ENCODE measurements around the gene CD99. TPM values are rescaled to one million over a fixed set of nuclear protein-coding genes. Genes with fewer than 3 reads are reported as not detected.
"Not testable (repeated sequence)": the region's sequence is repeated elsewhere in the genome, so short reads cannot be mapped to it uniquely, and the experiment has no call there.

Gene CD99
- total RNA-seq, 4 donors from 2014 or later, result 248 to 635 (median 378) TPM

DNA sequence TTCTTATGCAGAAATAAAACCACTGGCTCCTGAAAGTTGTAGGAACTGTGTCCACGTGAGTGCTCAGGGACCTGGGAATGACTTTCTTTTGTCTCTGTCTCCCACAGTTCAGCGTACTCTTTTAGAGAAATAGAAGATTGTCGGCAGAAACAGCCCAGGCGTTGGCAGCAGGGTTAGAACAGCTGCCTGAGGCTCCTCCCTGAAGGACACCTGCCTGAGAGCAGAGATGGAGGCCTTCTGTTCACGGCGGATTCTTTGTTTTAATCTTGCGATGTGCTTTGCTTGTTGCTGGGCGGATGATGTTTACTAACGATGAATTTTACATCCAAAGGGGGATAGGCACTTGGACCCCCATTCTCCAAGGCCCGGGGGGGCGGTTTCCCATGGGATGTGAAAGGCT, 49.6 kb downstream of the CD99 start:
- TF ChIP-seq CTCF (IDR thresholded peaks at IDR 0.05; ENCODE audit: low read depth), result no peak

DNA sequence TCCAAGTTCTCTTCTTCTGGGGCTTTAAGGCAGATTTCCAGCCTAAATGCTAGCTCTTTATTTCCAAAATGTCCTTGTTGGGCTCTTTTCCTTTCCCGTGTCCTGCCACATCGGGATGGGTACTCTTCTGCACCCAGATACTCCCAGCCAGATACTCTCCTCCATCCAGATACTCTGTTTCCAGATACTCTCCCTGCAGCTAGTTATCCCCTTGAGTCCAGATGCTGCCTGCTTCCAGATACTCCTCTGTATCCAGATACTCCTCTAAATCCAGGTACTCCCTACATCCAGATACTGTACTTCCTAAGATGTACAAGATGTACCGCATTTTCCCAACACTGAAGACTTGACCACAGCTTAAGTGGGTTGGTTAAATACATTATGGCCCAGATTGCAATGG, 50.3 kb downstream of the CD99 start:
- no peak for TF ChIP-seq CTCF (IDR thresholded peaks at IDR 0.05; ENCODE audit: low read depth)

- no peak for TF ChIP-seq CTCF (IDR thresholded peaks at IDR 0.05; ENCODE audit: low read depth)
Observed at GRCh38 chrX:2748171-2748814, 57.2 kb downstream of the CD99 start.

DNA sequence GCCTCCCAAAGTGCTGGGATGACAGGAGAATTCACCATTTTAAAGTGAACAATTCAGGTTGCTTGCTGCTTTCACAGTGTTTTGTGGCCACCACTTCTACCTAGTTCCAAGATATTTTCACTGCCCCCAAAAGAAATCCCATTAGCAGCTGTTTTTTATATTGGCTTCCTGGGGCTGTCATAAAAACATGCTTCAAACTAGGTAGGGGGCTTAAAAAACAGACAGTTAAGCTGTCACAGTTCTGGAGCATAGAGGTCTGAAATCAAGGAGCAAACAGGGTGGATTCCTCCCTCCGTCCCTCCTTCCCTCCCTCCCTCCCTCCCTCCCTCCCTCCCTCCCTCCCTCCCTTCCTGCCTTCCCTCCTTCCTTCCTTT, 57.7 kb downstream of the CD99 start:
- TF ChIP-seq CTCF (IDR thresholded peaks at IDR 0.05; ENCODE audit: low read depth), result no peak

DNA sequence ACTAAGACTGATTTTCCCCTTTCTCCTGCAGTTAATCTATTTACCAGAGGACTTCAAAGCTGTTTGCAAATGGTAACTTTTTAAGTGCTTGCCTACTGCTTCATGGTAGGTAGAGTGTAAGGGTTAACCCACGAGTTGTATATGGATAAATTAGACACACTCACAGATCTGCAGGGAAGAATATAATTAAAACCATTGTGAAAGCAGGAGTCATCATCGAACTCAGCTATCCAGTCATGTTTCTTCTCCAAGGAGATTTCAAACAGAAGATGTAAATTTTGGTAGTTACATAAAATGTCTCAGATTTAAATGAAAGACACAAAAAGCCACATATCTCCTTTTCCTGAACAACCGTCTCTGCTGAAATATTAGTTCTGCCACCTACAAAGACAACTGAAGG, 60.2 kb downstream of the CD99 start:
- no peak for TF ChIP-seq CTCF (IDR thresholded peaks at IDR 0.05; ENCODE audit: low read depth)

GRCh38 chrX:2751874-2752300, 60.8 kb downstream of the CD99 start, which contains the start of gene XG:
Gene XG, plus strand, starts transcription at chrX:2752040. Its CDS starts 235 bp downstream, at chrX:2752275.
- TF ChIP-seq CTCF (IDR thresholded peaks at IDR 0.05; ENCODE audit: low read depth), result not testable (repeated sequence)

DNA sequence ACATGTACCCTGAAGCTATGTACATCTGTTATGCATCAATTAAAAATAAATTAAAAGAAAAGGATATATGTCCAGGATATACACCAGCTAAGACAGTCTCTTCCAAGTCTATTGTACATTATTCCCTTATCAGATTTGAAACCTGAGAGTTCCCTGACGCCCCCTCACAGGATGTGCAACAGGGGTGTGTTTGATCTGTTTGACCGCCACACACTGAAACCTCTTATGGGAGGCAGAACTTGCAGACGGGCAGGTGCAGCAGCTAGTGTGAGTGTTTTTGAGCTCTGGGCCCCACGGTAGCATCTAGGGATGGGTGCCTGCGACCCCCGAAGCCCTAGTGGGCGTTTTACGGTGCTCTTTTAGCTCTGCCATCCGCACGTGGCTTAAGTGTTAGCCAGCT, 65.5 kb downstream of the CD99 start:
- TF ChIP-seq CTCF (IDR thresholded peaks at IDR 0.05; ENCODE audit: low read depth), result no peak
